ENCODE measurements around the gene SEZ6L2.
"Not testable (repeated sequence)": the region's sequence is repeated elsewhere in the genome, so short reads cannot be mapped to it uniquely, and the experiment has no call there.

The SEZ6L2 gene

GRCh38 chr16:29849505-29849904 is 49.8 kb downstream of the SEZ6L2 start:
- no peak for DNase-seq

- DNase-seq, result peak; percentile 91
These were observed 50.7 kb downstream of the SEZ6L2 start for GRCh38 chr16:29848420-29849297.

DNA sequence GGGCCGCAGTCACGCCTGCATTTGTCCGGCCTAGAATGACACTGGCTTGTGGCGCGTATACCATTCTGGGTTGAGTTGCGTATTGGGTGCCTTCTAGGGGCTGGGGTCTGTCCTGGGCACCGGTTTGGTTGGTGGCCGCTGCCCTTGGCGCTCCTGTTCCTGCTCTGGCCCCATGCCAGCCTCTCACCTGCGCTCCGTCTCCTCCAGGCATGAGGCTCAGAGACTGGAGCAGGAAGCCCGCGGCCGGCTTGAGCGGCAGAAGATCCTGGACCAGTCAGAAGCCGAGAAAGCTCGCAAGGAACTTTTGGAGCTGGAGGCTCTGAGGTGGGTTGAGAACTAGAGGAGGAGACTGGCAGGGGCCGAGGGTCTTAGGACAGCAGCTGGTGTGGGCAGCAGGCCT is 53.7 kb downstream of the SEZ6L2 start:
- no peak for DNase-seq

DNA sequence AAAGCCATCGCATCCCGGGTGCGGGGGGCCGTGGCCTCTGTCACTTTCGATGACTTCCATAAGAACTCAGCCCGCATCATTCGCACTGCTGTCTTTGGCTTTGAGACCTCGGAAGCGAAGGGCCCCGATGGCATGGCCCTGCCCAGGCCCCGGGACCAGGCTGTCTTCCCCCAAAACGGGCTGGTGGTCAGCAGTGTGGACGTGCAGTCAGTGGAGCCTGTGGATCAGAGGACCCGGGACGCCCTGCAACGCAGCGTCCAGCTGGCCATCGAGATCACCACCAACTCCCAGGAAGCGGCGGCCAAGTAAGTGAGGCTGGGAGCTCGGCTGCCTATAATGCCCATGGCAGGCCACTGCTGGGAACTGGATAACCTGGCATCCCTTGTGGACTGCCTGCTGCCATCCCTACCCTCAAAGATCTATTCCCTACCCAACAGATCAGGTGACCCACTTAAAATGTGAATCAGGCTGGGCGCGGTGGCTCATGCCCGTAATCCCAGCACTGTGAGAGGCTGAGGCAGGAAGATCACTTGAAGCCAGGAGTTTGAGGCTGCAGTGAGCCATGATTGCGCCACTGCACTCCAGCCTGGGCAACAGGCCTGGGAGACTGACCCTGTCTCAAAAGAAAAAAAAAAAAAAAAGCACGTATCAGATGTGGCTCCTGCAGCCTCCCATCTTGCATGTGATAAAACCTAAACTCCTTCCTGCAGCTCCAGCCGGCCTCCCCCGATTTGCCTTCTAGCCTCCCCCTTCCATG is 54.6 kb downstream of the SEZ6L2 start:
- no peak for DNase-seq

- no peak for DNase-seq
These were observed 55.4 kb downstream of the SEZ6L2 start for GRCh38 chr16:29843931-29844330.

DNA sequence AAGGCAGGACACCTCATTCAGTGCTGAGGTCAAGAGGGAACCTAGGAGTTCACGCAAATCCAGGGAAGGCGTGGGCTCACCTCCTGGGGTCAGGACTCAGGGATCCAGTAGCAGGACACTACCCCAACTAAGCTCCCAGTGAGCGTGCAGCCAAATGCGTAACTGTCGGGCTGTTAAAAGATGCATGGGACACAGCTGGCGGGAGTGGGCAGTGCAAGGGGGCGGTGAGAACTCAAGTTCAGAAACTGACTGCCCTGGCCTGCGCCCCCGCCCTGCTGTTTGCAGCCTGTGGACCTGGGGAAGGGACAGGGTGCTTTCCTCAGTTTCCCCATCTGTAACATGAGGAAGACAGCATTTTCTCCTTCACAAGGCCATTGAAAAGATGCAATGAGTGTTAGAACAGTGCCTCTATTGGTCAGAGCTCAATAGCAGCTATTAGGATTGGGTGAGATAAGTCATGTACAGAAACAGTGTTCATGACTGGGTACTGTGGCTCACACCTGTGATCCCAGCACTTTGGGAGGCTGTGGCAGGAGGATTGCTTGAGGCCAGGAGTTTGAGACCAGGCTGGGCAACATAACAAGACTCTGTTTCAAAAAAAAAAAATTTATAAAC is 56.5 kb downstream of the SEZ6L2 start:
- DNase-seq, result no peak

GRCh38 chr16:29841631-29842030 is 57.7 kb downstream of the SEZ6L2 start:
- no peak for DNase-seq

DNA sequence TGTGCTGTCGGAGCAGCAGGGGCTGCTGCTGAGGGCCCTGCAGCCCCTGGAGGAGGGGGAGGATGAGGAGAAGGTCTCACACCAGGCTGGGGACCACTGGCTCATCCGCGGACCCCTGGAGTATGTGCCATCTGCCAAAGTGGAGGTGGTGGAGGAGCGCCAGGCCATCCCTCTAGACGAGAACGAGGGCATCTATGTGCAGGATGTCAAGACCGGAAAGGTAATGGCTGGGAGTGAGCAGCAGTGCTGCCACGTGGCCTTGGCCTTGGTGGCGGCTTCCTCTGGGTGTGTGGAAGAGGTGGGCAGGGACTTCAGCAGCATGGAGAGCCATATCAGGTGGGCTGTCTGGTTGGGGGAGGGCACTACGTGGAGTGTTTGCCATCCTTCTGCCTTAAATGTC is 59.1 kb downstream of the SEZ6L2 start:
- no peak for DNase-seq

DNA sequence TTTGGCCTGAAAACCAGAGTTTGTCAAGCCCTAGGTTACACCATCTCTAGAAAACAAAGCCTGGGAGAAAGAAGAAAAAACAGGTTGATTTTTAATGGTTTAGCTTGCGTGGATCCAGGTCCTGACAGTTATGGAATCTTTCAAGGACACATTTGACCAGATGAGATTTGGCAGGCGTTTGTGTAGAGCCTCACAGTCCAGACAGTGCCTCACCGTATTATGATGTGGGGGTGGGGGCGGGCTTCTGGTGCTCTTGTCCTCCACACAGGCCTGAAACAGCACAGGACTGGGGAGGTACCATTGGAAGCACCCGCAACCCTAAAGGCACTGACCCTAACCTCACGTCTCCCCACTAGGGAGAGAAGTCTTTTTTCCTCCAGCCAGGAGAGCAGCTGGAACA is 59.5 kb downstream of the SEZ6L2 start:
- no peak for DNase-seq

- DNase-seq, result no peak
These were observed 61.5 kb downstream of the SEZ6L2 start for GRCh38 chr16:29837841-29838240.

DNA sequence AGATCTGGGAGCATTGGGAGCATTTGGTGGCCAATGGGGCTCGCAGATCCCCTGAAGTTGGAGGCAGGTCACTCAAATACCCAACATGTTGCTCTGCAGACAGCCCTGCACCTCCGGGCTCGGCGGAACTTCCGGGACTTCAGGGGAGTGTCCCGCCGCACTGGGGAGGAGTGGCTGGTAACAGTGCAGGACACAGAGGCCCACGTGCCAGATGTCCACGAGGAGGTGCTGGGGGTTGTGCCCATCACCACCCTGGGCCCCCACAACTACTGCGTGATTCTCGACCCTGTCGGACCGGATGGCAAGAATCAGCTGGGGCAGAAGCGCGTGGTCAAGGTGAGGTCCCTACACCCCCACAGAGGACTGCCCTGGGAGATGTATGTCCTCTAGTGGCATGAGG is 62.7 kb downstream of the SEZ6L2 start:
- DNase-seq, result no peak

GRCh38 chr16:29835926-29836325 is 63.4 kb downstream of the SEZ6L2 start:
- DNase-seq, result no peak

- no peak for DNase-seq
These were observed 65.3 kb downstream of the SEZ6L2 start for GRCh38 chr16:29834079-29834478.

- DNase-seq, result not testable (repeated sequence)
These were observed 66.1 kb downstream of the SEZ6L2 start for GRCh38 chr16:29833219-29833618.

- no peak for DNase-seq
These were observed 67.9 kb downstream of the SEZ6L2 start for GRCh38 chr16:29831490-29831889.

DNA sequence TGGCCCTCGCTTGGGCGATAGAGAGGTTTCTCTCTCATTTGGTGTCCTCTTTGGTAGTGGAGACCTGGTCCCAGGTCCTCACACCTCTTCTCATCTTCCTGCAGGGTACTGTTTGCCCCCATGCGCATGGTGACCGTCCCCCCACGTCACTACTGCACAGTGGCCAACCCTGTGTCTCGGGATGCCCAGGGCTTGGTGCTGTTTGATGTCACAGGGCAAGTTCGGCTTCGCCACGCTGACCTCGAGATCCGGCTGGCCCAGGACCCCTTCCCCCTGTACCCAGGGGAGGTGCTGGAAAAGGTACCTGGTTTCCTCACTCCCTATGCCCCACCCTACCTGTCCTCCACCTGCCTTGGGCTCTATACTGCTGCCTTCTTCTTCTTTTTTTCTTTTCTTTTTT is 68.6 kb downstream of the SEZ6L2 start:
- DNase-seq, result no peak

GRCh38 chr16:29826342-29826695 is 73.0 kb downstream of the SEZ6L2 start:
- DNase-seq, result no peak

GRCh38 chr16:29825145-29826044 is 74.0 kb downstream of the SEZ6L2 start:
- DNase-seq, result peak; percentile 58

DNA sequence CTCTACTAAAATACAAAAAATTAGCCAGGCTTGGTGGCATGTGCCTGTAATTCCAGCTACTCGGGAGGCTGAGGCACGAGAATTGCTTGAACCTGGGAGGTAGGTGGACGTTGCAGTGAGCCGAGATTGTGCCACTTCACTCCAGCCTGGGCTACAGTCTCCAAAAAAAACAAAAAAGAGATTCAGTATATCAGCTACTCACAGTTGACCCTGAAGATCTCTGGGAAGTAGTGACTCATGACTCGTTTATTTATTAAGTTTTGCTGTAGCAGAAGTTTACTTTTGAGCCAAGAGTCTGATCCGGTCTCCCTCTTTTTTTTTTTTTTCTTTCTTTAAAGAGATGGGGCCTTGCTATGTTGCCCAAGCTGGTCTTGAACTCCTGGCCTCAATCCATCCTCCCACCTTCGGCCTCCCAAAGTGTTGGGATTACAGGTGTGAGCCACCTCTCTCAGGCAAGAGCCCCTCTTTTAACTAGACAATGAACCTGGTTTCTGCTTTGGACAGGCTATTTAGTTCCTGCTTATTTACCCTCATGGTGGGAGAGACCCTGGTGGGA is 74.7 kb downstream of the SEZ6L2 start:
- no peak for DNase-seq

- DNase-seq, result no peak
These were observed 77.7 kb downstream of the SEZ6L2 start for GRCh38 chr16:29821643-29822115.
